OCI-LY7 (cell line): ENCODE measurements around the gene PLPPR1. TPM values are rescaled to one million over a fixed set of nuclear protein-coding genes. Genes with fewer than 3 reads are reported as not detected.

Experiments used
- BruUV-seq: library from RNA; stranded (reverse); fragments of 400-500 nt; replicated peaks from 2 replicates; lab custom pipeline; 2021; lab: Mats Ljungman, UMichigan
- CTCF ChIA-PET: fragments of 300-600 bp; sonication (Branson Sonifier 250); formaldehyde crosslinking; loops from one replicate; lab custom pipeline; 2022; ENCODE audit warnings: antibody characterized with exemption; ENCODE audit not compliant: unreplicated experiment; lab: Charles Lee
- POLR2A ChIA-PET: fragments of 300-600 bp; sonication (Branson Sonifier 250); formaldehyde crosslinking; loops from one replicate; lab custom pipeline; 2022; ENCODE audit warnings: antibody characterized with exemption; lab: Charles Lee
- DNase-seq: peaks from one replicate; pipeline ENCODE4 v3.0.0-alpha.2; 2015; ENCODE audit warnings: low spot score
- H2AFZ ChIP-seq: fragments of 200-600 bp; sonication (generic), shearing (Covaris generic); 2 replicates; pipeline ENCODE4 v1.6.1; 2014; ENCODE audit warnings: mild to moderate bottlenecking, antibody characterized with exemption, low read length, moderate library complexity
- H3K27ac ChIP-seq: fragments of 200-600 bp; sonication (generic); 2 replicates; pipeline ENCODE4 v1.5.1; 2014; ENCODE audit warnings: mixed run types, low read depth, mild to moderate bottlenecking, moderate library complexity, low read length, inconsistent platforms; ENCODE audit not compliant: poor library complexity, severe bottlenecking
- H3K36me3 ChIP-seq: fragments of 200-600 bp; sonication (generic); 2 replicates; pipeline ENCODE4 v1.6.1; 2014; ENCODE audit warnings: mild to moderate bottlenecking, antibody characterized with exemption, low read length, moderate library complexity, mixed read lengths; ENCODE audit not compliant: insufficient read depth
- H3K4me1 ChIP-seq: fragments of 200-600 bp; sonication (generic); 2 replicates; pipeline ENCODE4 v1.5.1; 2014; ENCODE audit warnings: mild to moderate bottlenecking, low read length; ENCODE audit not compliant: insufficient read depth, poor library complexity, severe bottlenecking
- H3K4me2 ChIP-seq: fragments of 200-600 bp; sonication (generic); 2 replicates; pipeline ENCODE4 v1.6.1; 2014; ENCODE audit warnings: mild to moderate bottlenecking, low read length
- H3K4me3 ChIP-seq: fragments of 200-600 bp; sonication (generic); 2 replicates; pipeline ENCODE4 v1.5.1; 2014; ENCODE audit warnings: mild to moderate bottlenecking, low read depth, low read length; ENCODE audit not compliant: poor library complexity, severe bottlenecking
- H3K79me2 ChIP-seq: fragments of 200-600 bp; sonication (generic); 2 replicates; pipeline ENCODE4 v1.6.1; 2016; ENCODE audit warnings: low read depth, mild to moderate bottlenecking, low read length, moderate library complexity, mixed read lengths; ENCODE audit not compliant: insufficient read depth
- H3K9me2 ChIP-seq: fragments of 200-600 bp; sonication (generic); 2 replicates; pipeline ENCODE4 v1.6.1; 2016; ENCODE audit warnings: mild to moderate bottlenecking, low read length, mixed read lengths; ENCODE audit not compliant: insufficient read depth
- H3K9me3 ChIP-seq: fragments of 200-600 bp; sonication (generic); 2 replicates; pipeline ENCODE4 v1.6.1; 2014; ENCODE audit warnings: mild to moderate bottlenecking, mixed run types, low read length, mixed read lengths
- H4K20me1 ChIP-seq: fragments of 200-600 bp; sonication (generic); 2 replicates; pipeline ENCODE4 v1.6.1; 2014; ENCODE audit warnings: mild to moderate bottlenecking, antibody characterized with exemption, low read length, moderate library complexity, mixed read lengths; ENCODE audit not compliant: insufficient read depth
- CTCF ChIP-seq: fragments of 200-600 bp; sonication (generic); conservative IDR thresholded peaks from 2 replicates; pipeline ENCODE4 v1.5.1; 2014; ENCODE audit warnings: mild to moderate bottlenecking, antibody characterized with exemption, low read length, moderate library complexity, mixed read lengths
- EZH2phosphoT487 ChIP-seq: fragments of 200-600 bp; sonication (generic); IDR thresholded peaks from 2 replicates; pipeline ENCODE4 v1.6.1; 2018; ENCODE audit warnings: low read depth, borderline replicate concordance, mild to moderate bottlenecking, mixed run types, antibody characterized with exemption, low read length, moderate library complexity, mixed read lengths
- intact Hi-C: fragments of 100-400 bp; cut with micrococcal nuclease; formaldehyde crosslinking; loops from one replicate; pipeline ENCODE4 v1.10.0; 2022; ENCODE audit not compliant: unreplicated experiment
- total RNA-seq, 2 experiments: library from RNA; depleted of rRNA in 1 of 2; stranded (reverse); fragments of >200 nt in 1 of 2; shearing (Covaris generic) in 1 of 2; gene quantifications; 2 replicates each; pipeline ENCODE4 v1.2.3, GENCODE V29; 2014 to 2022

PLPPR1 gene
- total RNA-seq, 2 experiments from 2014 or later = not detected

DNA sequence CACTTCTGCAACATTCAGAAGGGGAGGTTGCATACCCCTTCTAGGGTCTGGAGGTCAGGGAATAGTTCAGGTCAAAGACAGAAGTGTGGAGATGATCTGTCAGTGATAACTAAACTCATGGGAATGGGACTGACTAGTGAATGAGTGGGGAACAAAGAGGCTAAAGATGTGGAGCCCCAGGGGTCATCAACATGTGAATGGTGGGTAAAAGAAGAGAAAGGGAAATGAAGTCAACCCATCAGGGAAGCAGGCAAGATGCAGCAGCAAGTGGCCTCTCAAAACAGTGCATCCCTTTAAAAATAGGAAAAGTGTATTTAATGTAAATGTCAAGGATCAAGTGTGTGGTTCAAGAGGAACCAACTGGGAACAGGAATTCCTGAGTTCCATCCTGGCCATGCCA, 69.9 kb downstream of the PLPPR1 start:
- H3K4me3 ChIP-seq = no peak overlapping the region
- no peak for TF ChIP-seq EZH2phosphoT487
- TF ChIP-seq CTCF = no peak
- no peak overlapping the region for H3K27ac ChIP-seq
- no peaks in the 10 kb centered on the region for H3K36me3 ChIP-seq
- no peak overlapping the region for H3K4me2 ChIP-seq
- H2AFZ ChIP-seq = no peak overlapping the region
- ChIA-PET POLR2A (no interaction called here), CTCF (no interaction called here)
- H3K79me2 ChIP-seq = no peaks in the 10 kb centered on the region
- H4K20me1 ChIP-seq = no peaks in the 10 kb centered on the region
- no peaks in the 10 kb centered on the region for H3K4me1 ChIP-seq
- intact Hi-C loops = no loop called here
- DNase-seq = no peak
- no peaks in the 10 kb centered on the region for H3K9me3 ChIP-seq
- H3K9me2 ChIP-seq = no peaks in the 10 kb centered on the region
- BruUV-seq = no TSS peak

- H3K9me2 ChIP-seq = no peaks in the 10 kb centered on the region
- no peak overlapping the region for H3K4me2 ChIP-seq
- no peaks in the 10 kb centered on the region for H4K20me1 ChIP-seq
- H2AFZ ChIP-seq = no peak overlapping the region
- BruUV-seq = no TSS peak
- no peaks in the 10 kb centered on the region; the same call in 1 of the 2 replicates for H3K79me2 ChIP-seq
- no peak overlapping the region for H3K4me3 ChIP-seq
- TF ChIP-seq EZH2phosphoT487 = no peak
- TF ChIP-seq CTCF = no peak
- H3K4me1 ChIP-seq = no peaks in the 10 kb centered on the region
- ChIA-PET POLR2A (interaction anchor here (0.7 to 1.1 kb wide), 2 partner anchors 9 to 16 kb away, joined by 3 read pairs; no protein-coding TSS in a partner anchor), CTCF (no interaction called here)
- DNase-seq = no peak
- no peak overlapping the region for H3K27ac ChIP-seq
- intact Hi-C loops = no loop called here
- H3K9me3 ChIP-seq = no peaks in the 10 kb centered on the region
- H3K36me3 ChIP-seq = no peaks in the 10 kb centered on the region
These were observed 85.8 kb downstream of the PLPPR1 start for GRCh38 chr9:101114317-101114716.

DNA sequence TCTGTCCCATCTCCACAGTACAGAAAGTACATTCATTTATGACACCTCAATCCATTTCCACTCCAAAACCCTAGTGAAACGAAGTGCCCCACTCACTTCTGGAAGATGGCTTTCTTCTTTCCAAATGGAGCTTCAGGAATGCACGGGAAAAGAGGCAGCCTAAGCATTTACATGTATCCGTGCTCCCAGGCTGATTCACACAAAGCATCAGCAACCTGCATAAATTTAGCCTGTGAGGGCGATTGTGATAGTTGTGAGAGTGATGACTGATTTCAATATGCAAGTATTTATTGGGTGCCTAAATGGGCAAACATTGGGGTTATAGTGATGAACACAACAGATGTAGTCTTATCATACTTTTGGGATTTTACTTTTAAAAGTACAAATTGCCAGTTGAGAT, 86.6 kb downstream of the PLPPR1 start:
- Histone ChIP-seq H3K4me3 (no peak overlapping the region), H3K27ac (no peak overlapping the region), H3K79me2 (no peaks in the 10 kb centered on the region), H3K9me2 (no peaks in the 10 kb centered on the region), H3K36me3 (no peaks in the 10 kb centered on the region), H3K4me2 (no peak overlapping the region), H2AFZ (no peak overlapping the region), H3K9me3 (no peaks in the 10 kb centered on the region), H4K20me1 (no peaks in the 10 kb centered on the region), H3K4me1 (no peaks in the 10 kb centered on the region)
- DNase-seq = no peak
- no TSS peak for BruUV-seq
- intact Hi-C loops = no loop called here
- CTCF ChIA-PET = no interaction called here
- TF ChIP-seq CTCF (no peak), EZH2phosphoT487 (no peak)
- POLR2A ChIA-PET = interaction anchor here (0.6 to 1.1 kb wide), 2 partner anchors 8 to 279 kb away, joined by 3 to 8 read pairs; no protein-coding TSS in a partner anchor
